Mesodermal cell (in vitro differentiated cells): Measurements from ENCODE around the gene ANAPC1.
"Not testable (repeated sequence)": the region's sequence is repeated elsewhere in the genome, so short reads cannot be mapped to it uniquely, and the experiment has no call there.

ENCODE experiments used
- H3K27ac ChIP-seq: 2 replicates; pipeline ENCODE4 v1.7.0; 2013; ENCODE audit warnings: mild to moderate bottlenecking, low read depth, low read length, moderate library complexity; ENCODE audit not compliant: severe bottlenecking
- H3K36me3 ChIP-seq: 2 replicates; pipeline ENCODE4 v1.7.1; 2013; ENCODE audit warnings: mild to moderate bottlenecking, low read length, moderate library complexity; ENCODE audit not compliant: control insufficient read depth, insufficient read depth
- H3K4me1 ChIP-seq: one replicate; pipeline ENCODE4 v1.7.1; 2013; ENCODE audit warnings: mild to moderate bottlenecking, low read length; ENCODE audit not compliant: insufficient read depth, control insufficient read depth, poor library complexity, severe bottlenecking
- H3K4me3 ChIP-seq: 2 replicates; pipeline ENCODE4 v1.7.0; 2013; ENCODE audit warnings: low read length, control low read depth, mild to moderate bottlenecking; ENCODE audit not compliant: insufficient read depth, poor library complexity, severe bottlenecking; ENCODE audit errors: extremely low read depth
- H3K9me3 ChIP-seq: 2 replicates; pipeline ENCODE4 v1.7.1; 2013; ENCODE audit warnings: mild to moderate bottlenecking, low read length, moderate library complexity; ENCODE audit not compliant: control insufficient read depth
- WGBS, 2 experiments: methylation state at CpG; one replicate each; pipeline ENCODE4 v1.1.5; 2013; ENCODE audit warnings: missing lambda C conversion rate in 2 of 2; ENCODE audit not compliant: insufficient coverage in 2 of 2; 5-methylcytosine and 5-hydroxymethylcytosine counted together

ANAPC1 gene

DNA sequence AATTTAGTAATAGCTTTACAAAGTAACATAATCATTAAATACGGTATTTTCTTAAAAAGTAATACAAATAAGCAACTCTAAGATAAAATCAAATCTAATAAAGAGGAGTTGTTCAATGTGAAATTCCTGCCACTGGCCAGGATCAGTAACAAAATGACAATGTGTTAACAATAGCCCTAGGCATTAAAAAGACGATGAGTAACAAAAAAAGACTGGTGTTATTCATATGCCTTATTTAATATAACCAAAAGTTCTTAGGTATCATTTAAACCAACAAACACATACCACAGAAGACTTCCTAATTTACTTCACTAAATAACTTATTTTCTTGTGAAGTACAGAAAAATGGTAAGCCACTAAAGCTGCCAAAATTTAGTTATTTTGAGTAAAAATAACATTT is 11.2 kb downstream of the ANAPC1 start:
- H3K27ac ChIP-seq, H3K9me3 ChIP-seq: not testable (repeated sequence)
- WGBS, 2 experiments: no CpG with 5 or more reads among the region's 2 CpGs

DNA sequence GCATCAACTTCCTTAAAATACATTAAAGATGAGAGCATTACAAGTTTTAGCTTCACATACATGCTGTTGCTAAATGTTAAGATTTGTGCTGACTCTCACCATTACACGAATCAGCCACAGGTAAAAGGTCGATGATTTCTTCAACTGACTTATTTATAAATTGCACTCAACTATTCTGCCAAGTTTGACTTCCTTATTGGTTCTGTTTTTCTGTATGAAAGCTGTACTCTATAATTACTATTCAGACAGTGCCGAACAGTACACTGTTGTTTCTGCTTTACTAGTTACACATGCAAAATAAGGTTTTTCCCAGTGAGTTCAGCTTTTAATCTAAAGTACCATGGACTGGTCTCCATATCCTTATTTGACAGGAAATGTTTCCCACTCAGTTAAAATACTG is 18.9 kb downstream of the ANAPC1 start:
- not testable (repeated sequence) for H3K27ac ChIP-seq, H3K4me1 ChIP-seq, H3K9me3 ChIP-seq, H3K4me3 ChIP-seq
- no CpG with 5 or more reads among the region's 3 CpGs for WGBS, 2 experiments
- peaks cover 32% of the 10 kb centered on the region for H3K36me3 ChIP-seq

More for the DNA sequence above, 11.2 kb downstream of the ANAPC1 start:
- H3K36me3 ChIP-seq: peaks cover 43% of the 10 kb centered on the region
- not testable (repeated sequence) for H3K4me3 ChIP-seq, H3K4me1 ChIP-seq

DNA sequence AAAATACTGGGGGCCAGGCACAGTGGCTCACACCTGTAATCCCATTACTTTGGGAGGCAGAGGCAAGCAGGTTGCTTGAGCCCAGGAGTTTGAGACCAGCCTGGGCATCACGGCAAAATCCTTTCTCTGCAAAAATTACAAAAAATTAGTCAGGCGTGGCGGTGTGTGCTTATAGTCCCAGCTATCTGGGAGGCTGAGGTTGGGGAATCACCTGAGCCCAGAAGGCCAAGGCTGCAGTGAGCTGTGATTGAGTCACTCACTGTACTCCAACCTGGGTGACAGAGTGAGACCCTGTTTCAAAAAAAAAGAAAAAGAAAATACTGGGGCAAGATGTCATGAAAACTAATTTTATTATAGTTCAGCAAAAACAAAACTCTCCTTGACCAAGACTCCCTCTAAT is 24.0 kb downstream of the ANAPC1 start:
- H3K9me3 ChIP-seq, H3K4me3 ChIP-seq, H3K27ac ChIP-seq, H3K4me1 ChIP-seq: not testable (repeated sequence)
- WGBS, 2 experiments: no CpG with 5 or more reads among the region's 3 CpGs
- peaks cover 20% of the 10 kb centered on the region for H3K36me3 ChIP-seq

DNA sequence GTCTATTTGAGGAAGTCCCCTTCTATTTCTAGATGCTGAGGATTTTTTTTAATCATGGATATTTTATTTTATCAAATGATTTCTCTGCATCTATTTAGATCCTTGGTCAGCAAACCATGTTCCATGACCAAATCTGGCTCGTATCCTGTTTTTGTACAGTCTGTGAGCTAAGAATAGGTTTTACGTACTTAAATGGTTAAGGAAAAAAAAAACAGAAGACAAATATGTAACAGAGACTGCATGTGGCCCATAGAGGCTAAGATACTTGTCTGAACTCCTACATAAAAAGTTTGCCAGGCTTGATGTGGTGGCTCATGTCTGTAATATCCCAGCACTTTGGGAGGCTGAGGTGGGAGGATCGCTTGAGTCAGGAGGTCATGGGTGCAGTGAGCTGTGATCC is 31.4 kb downstream of the ANAPC1 start:
- H3K9me3 ChIP-seq, H3K27ac ChIP-seq, H3K4me3 ChIP-seq, H3K4me1 ChIP-seq: not testable (repeated sequence)
- H3K36me3 ChIP-seq: peaks cover 26% of the 10 kb centered on the region
- no CpG with 5 or more reads among the region's 3 CpGs for WGBS, 2 experiments

DNA sequence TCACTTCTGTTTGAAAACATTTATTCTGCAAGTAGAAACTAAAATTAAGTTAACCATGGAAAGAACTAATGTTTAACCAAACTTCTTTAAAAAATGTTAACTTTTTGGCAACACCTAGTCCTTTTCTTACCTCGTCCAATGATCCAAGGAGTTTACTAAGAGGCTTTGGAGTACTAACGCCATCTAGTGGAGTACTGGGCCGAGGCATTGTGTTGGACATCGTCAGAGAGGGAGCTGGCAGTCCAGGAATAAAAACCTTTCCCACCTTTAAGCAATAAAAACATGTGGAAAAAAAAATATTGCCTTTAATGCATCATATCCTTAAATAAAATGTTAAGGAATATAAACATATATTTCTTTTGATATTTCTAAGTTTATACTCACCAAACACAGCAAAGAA is 33.3 kb downstream of the ANAPC1 start:
- peaks cover 18% of the 10 kb centered on the region for H3K36me3 ChIP-seq
- H3K27ac ChIP-seq, H3K4me1 ChIP-seq, H3K4me3 ChIP-seq, H3K9me3 ChIP-seq: not testable (repeated sequence)
- WGBS, 2 experiments: no CpG with 5 or more reads among the region's 4 CpGs

DNA sequence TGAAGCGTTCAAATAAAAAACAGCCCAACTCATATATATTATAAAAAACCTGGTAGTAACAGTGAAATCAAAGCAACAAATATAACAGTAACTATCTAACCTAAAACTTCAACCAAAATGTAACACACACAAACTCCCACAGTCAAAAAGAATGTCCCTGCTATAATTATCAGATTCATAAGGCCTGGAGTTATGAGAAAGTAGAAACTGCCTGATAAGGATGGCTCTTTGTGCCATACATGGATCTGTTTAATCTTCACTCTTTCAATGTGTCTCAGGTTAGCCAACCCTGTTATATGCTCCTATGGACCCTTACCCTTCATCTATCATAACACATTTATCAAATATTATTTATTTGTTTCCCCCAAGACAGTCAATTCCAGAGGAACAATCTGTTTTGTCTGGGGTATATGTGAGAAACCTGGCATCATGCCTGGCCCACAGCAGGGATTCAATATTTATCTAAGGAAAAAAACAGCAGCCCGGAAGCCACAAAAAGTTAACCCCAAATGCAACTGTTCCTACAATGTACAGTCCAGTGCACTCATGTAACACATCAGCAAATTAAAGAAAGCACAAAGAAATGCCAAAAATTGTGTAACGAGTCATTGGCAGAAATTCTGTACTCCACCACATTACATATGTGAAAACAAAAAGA is 44.2 kb downstream of the ANAPC1 start:
- not testable (repeated sequence) for H3K9me3 ChIP-seq, H3K4me3 ChIP-seq, H3K4me1 ChIP-seq, H3K27ac ChIP-seq
- peaks cover 31% of the 10 kb centered on the region for H3K36me3 ChIP-seq
- no CpG with 5 or more reads among the region's 3 CpGs for WGBS, 2 experiments

DNA sequence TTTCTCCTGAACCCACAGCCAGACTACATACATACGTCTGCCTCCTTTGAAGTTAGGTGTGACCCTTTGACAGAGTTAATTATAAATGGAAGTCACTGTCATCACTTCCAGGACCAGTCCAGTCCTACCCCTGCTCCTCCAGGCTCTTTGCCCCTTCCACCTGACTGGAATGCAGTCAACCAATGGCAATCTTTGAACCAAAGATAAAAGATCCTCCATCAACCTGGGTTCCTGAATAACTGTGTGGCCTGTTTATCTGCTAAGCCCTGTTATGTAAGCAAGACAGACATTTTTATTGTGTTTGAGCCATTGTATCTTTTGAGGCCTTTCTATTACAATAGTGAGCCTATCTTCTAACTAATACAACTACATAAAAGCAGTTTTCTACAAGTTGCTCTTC is 45.0 kb downstream of the ANAPC1 start:
- WGBS, 2 experiments: no CpG with 5 or more reads among the region's 1 CpG
- peaks cover 31% of the 10 kb centered on the region for H3K36me3 ChIP-seq
- H3K27ac ChIP-seq, H3K4me3 ChIP-seq, H3K9me3 ChIP-seq, H3K4me1 ChIP-seq: not testable (repeated sequence)

DNA sequence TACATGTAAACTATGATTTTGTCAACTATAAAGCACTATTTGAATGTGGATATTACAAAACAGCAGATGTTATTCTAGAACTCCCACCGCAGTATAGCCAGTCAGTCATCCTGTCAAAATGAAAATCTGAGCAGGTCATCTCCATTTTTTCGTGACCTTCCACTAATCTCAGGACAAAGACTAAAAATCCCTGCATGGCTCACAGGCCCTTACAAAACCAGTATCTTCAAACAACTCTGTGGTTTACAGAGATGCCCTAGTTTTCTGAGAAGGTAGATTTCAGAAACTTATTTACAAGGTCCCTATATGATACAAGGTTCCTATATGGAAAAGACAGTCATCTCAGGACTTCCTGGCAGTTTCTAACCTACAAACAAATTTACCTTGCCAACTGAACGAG is 49.8 kb downstream of the ANAPC1 start:
- peaks cover 37% of the 10 kb centered on the region for H3K36me3 ChIP-seq
- H3K4me1 ChIP-seq, H3K9me3 ChIP-seq, H3K27ac ChIP-seq, H3K4me3 ChIP-seq: not testable (repeated sequence)
- WGBS, 2 experiments: no CpG with 5 or more reads among the region's 3 CpGs

DNA sequence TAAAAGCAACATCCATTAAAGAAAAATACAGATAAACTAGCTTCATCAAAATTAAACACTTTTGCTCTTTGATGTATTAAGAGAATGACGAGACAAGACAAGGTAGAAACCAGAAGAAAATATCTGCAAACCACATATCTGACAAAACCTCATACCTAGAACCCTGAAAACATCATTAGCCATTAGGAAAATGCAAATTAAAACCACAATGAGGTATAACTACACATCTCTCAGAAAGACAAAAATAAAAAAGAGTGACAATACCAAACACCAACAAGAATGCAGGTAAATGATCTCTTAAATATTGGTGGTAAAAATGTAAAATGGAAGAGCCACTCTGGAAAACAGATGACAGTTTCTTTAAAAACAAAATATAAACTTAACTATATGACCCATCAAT is 53.5 kb downstream of the ANAPC1 start:
- WGBS, 2 experiments: no CpG with 5 or more reads among the region's 1 CpG
- H3K27ac ChIP-seq, H3K4me1 ChIP-seq, H3K4me3 ChIP-seq, H3K9me3 ChIP-seq: not testable (repeated sequence)
- H3K36me3 ChIP-seq: peaks cover 31% of the 10 kb centered on the region

DNA sequence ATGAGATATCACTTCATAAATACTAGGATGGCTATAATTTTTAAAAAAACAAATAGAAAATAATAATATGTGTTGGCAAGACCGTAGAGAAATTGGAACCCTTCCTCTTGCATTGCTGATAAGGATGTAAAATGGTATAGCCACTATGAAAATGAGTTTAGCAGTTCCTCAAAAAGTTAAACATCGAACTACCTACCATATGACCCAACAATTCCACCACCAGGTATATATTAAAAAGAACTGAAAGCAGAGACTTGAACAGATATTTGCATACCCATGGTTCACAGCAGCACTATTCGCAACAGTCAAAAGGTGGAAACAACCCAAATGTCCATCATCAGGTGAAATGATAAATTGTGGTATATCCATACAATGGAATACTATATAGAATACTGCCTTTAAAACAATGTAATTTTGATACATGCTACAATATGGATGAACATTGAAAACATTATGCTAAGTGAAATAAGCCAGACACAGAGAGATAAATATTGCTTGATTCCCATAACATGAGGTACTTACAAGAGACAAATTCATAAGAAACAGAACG is 55.7 kb downstream of the ANAPC1 start:
- H3K4me3 ChIP-seq, H3K9me3 ChIP-seq, H3K27ac ChIP-seq, H3K4me1 ChIP-seq: not testable (repeated sequence)
- H3K36me3 ChIP-seq: peaks cover 26% of the 10 kb centered on the region
- 100% methylated on average over 1 of the region's 4 CpGs; no CpG with 5 or more reads in 1 of the 2 experiments for WGBS, 2 experiments

DNA sequence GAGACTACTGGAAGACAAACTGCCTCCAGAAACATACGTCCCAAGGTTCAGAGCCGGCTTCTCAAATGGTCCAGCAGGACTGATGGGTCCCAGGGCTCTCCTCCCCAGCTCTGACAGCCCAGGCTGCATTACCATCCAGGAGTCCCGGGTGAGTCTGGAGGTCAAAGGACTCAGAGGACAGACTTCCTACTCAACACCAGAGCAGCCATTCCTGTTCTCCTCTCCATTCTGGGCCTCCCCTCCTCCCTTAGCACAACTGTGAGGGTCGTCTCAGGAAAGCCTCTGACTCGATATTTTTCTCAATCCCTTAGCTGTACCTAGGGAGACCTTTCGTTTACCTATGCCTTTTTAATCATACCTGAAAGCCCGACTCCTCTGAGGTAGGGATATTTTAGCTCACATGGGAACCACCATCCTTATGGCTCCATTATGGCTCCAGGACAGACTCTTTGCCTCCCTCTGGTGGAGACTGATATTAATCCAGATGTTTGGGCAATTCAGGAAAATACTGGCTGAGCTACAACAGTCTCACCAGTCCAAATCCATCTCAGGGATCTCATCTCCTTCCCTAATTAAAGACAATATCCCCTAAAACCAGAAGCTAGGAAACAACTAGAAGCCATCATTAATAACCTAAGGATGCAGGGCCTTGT is 70.9 kb downstream of the ANAPC1 start:
- H3K9me3 ChIP-seq, H3K4me3 ChIP-seq, H3K4me1 ChIP-seq, H3K27ac ChIP-seq, H3K36me3 ChIP-seq: not testable (repeated sequence)
- WGBS, 2 experiments: no CpG with 5 or more reads among the region's 7 CpGs
